H7 (cell line): ENCODE data around the gene CDKL1. TPM values are rescaled to one million over a fixed set of nuclear protein-coding genes. Genes with fewer than 3 reads are reported as not detected.
"Not testable (repeated sequence)": the region's sequence is repeated elsewhere in the genome, so short reads cannot be mapped to it uniquely, and the experiment has no call there.

ENCODE experiments used
- DNase-seq: peaks from one replicate; pipeline ENCODE4 v3.0.0; 2012
- H3K27me3 ChIP-seq: 2 replicates; pipeline ENCODE4 v1.6.0; 2011; ENCODE audit warnings: mild to moderate bottlenecking, low read length; ENCODE audit not compliant: control insufficient read depth, insufficient read depth
- H3K36me3 ChIP-seq: replicated peaks from 2 replicates; pipeline ENCODE4 v1.5.1; 2011; ENCODE audit warnings: low read length; ENCODE audit not compliant: control insufficient read depth, insufficient read depth
- H3K4me3 ChIP-seq: 2 replicates; pipeline ENCODE4 v1.5.1; 2011; ENCODE audit warnings: low read depth, mild to moderate bottlenecking, control low read depth, low read length, moderate library complexity; ENCODE audit not compliant: insufficient read depth
- total RNA-seq: library from RNA; depleted of rRNA; stranded (reverse); fragments of >200 nt; shearing (Covaris generic); gene quantifications from 2 replicates; pipeline ENCODE4 v1.2.3, GENCODE V29; 2014

The CDKL1 gene
- total RNA-seq, 1 experiment from 2014 or later, result 16.4 TPM

DNA sequence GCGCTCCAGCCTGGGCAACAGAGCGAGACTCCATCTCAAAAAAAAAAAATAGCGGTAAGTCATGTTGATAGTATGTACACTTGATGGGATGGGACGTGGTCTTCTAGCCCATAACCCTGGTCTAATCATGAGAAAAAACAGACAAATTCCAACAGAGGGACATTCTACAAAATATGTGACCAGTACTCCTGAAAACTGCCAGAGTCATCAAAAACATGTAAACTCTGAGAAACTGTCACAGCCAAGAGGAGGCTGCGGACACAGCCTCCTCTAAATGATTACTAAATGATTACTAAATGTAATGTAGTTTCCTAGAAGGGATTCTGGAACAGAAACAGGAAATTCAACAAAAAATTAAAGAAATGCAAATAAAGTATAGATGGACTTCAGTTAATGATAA lies 20.9 kb downstream of the CDKL1 start:
- Histone ChIP-seq H3K36me3 (no peaks in the 10 kb centered on the region), H3K4me3 (no peak overlapping the region), H3K27me3 (no peaks in the 10 kb centered on the region)
- DNase-seq, result no peak

- DNase-seq, result no peak
- no peaks in the 10 kb centered on the region for H3K27me3 ChIP-seq
These were observed 22.7 kb downstream of the CDKL1 start for GRCh38 chr14:50373959-50374358.

DNA sequence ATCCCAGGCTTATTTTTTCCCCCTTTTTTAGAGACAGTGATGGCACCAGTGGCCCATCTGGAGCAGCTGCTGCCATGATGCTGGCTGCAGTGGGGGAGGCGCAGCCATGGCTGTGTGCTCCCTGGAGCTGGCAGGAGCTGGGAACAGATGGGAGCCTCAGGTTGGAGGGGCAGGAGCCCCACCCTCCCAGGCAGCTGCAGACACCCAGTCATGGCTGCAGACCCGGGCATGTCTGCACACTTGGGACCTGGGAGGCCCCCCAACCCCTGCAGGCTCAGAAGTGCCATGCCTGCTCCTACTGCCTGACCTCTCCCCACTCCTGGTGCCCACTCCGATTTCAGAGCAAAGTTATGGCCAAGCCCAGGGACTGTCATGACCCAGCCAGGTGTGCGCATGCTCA lies 25.1 kb downstream of the CDKL1 start:
- Histone ChIP-seq H3K27me3 (no peaks in the 10 kb centered on the region), H3K4me3 (no peak overlapping the region), H3K36me3 (no peaks in the 10 kb centered on the region)
- no peak for DNase-seq

More at GRCh38 chr14:50373959-50374358, 22.7 kb downstream of the CDKL1 start:
- Histone ChIP-seq H3K36me3 (no peaks in the 10 kb centered on the region), H3K4me3 (no peak overlapping the region)

DNA sequence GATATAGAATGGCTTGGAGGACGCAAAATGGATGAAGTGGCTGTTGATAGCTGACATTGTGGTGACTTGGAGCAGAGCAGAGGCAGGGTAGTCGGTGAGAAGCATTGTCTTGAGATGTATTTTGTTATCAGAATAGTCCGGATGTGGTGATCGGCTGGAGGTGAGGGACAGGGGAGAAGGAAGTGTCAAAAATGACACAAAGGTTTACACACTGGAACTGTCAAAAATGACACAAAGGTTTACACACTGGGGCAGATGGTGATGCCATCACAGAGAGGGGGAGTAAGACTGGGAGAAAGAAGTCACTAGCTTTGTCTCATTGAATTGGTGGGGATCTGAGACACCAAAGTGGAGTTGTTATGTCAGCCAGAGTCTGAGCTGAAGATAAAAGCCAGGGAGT lies 30.1 kb downstream of the CDKL1 start:
- no peaks in the 10 kb centered on the region for H3K27me3 ChIP-seq
- no peak for DNase-seq
- no peak overlapping the region for H3K4me3 ChIP-seq
- no peaks in the 10 kb centered on the region for H3K36me3 ChIP-seq

DNA sequence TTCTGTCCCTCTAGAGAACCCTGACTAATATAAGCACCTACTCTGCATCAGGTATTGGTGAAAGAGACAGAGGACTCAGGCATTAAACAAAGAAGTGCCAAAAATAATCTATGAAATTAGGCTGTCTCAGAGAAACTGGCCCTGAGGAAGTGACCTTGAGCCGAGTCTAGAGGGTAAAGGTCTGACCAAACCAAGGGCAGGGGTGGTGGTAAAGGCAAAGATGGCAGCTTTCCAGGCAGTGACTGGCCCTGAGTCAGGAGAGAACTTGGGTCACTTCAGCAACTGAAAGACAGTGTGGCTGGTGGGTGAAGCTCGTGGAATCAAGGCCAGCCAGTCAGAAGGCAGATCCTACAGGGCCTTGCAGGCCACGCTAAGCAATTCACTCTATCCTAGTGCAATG lies 30.6 kb downstream of the CDKL1 start:
- DNase-seq, result no peak
- no peaks in the 10 kb centered on the region for H3K36me3 ChIP-seq
- no peaks in the 10 kb centered on the region for H3K27me3 ChIP-seq
- no peak overlapping the region for H3K4me3 ChIP-seq

GRCh38 chr14:50365572-50365971 lies 31.1 kb downstream of the CDKL1 start:
- not testable (repeated sequence) for H3K4me3 ChIP-seq, H3K36me3 ChIP-seq, DNase-seq, H3K27me3 ChIP-seq

- H3K4me3 ChIP-seq, result no peak overlapping the region
- H3K27me3 ChIP-seq, result no peaks in the 10 kb centered on the region
- no peaks in the 10 kb centered on the region for H3K36me3 ChIP-seq
- DNase-seq, result no peak
These were observed 31.9 kb downstream of the CDKL1 start for GRCh38 chr14:50364792-50365191.

- Histone ChIP-seq H3K36me3 (no peaks in the 10 kb centered on the region), H3K27me3 (no peaks in the 10 kb centered on the region)
- no peak for DNase-seq
These were observed 33.0 kb downstream of the CDKL1 start for GRCh38 chr14:50363714-50364111.

GRCh38 chr14:50362764-50363713 lies 33.6 kb downstream of the CDKL1 start:
- H3K27me3 ChIP-seq, result no peaks in the 10 kb centered on the region
- H3K36me3 ChIP-seq, result no peaks in the 10 kb centered on the region
- no peak overlapping the region for H3K4me3 ChIP-seq
- no peak for DNase-seq

More at GRCh38 chr14:50363714-50364111, 33.0 kb downstream of the CDKL1 start:
- H3K4me3 ChIP-seq, result no peak overlapping the region

- H3K27me3 ChIP-seq, H3K4me3 ChIP-seq, DNase-seq, H3K36me3 ChIP-seq: not testable (repeated sequence)
These were observed 34.9 kb downstream of the CDKL1 start for GRCh38 chr14:50361473-50362403.

GRCh38 chr14:50360851-50361250 lies 35.8 kb downstream of the CDKL1 start:
- no peak for DNase-seq
- no peaks in the 10 kb centered on the region for H3K27me3 ChIP-seq
- H3K36me3 ChIP-seq, result no peaks in the 10 kb centered on the region
- no peak overlapping the region for H3K4me3 ChIP-seq

DNA sequence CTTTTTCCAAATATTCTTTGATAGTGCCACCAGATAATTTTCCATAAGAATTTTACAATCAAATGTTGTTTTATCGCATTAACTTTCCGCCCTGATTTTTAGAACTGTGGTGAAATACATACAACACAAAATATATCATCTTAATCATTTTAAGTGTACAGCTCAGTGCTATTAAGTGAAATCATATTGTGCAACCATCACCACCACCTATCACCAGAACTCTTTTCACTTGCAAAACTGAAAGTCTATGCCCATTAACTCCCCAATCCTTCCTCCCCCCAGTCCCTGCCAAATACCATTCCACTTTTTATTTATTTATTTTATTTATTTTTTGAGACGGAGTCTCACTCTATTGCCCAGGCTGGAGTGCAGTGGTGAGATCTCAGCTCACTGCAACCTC lies 36.6 kb downstream of the CDKL1 start:
- H3K36me3 ChIP-seq, result no peaks in the 10 kb centered on the region
- no peaks in the 10 kb centered on the region for H3K27me3 ChIP-seq
- no peak overlapping the region for H3K4me3 ChIP-seq
- DNase-seq, result no peak

- Histone ChIP-seq H3K36me3 (no peaks in the 10 kb centered on the region), H3K27me3 (no peaks in the 10 kb centered on the region), H3K4me3 (no peak overlapping the region)
- DNase-seq, result no peak
These were observed 37.0 kb downstream of the CDKL1 start for GRCh38 chr14:50359631-50360030.

GRCh38 chr14:50357753-50358395 lies 38.8 kb downstream of the CDKL1 start:
- Histone ChIP-seq H3K27me3 (no peaks in the 10 kb centered on the region), H3K36me3 (no peaks in the 10 kb centered on the region), H3K4me3 (no peak overlapping the region)
- no peak for DNase-seq
